NCI-H1105 (cell line): ENCODE measurements around the gene IKZF2.

ENCODE experiments used
- DNase-seq: peaks from one replicate; lab custom pipeline; 2025; lab: John Stamatoyannopoulos, UW

The IKZF2 gene

DNA sequence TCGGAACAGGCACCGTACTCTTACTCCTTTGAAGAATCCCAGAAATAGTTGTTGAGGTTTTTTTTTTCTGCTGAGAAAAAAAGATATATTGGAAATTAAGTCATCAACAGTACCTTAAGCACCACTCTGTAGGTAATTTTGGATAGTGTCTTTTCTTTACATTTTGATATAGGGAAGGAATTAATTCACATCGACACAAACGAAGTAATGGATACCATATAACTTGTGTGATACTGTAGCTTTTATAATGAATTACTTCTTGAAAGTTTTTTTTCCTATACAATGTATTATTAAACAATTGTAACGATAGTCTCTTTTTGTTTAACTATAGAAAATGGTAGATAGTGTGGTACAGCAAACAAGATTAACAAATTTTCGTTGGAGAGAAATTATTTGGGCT, 1.5 kb upstream of the IKZF2 start:
- no peak for DNase-seq

DNA sequence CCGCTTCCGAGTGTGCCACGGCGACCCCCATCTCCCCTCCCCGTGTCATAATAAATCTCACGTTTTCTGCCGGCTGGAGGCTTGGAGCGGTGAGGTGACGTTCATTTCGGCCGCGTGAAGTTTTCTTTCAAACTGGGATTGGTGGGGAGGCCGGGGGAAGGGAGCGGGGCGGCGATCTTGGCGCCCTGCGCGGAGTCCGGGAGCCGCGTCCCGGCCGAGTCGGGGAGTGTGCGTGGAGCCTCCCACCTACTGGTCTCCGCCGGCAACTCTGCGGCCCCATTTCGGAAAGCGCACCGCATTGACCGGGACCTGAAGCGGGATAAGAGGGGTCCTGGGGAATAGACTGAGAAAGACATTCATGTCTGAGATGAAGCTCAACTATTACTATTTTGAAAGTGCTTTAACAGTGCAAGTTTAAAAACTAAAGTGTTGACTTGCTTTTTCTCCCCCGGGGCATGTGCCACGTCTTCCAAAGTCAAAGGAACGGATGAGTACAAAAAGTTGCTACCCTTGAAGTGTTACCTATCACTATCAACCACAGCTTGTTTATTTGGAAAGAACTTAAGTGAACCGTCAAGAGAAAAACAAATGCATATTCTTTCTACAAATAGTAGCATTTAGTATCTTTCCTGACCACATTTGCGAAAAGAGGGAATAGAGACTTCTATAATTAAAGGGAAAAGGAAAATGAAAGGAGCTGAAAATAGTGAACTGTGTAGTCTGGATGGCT, 818 bp upstream of the IKZF2 start:
- peak; percentile 37 for DNase-seq

DNA sequence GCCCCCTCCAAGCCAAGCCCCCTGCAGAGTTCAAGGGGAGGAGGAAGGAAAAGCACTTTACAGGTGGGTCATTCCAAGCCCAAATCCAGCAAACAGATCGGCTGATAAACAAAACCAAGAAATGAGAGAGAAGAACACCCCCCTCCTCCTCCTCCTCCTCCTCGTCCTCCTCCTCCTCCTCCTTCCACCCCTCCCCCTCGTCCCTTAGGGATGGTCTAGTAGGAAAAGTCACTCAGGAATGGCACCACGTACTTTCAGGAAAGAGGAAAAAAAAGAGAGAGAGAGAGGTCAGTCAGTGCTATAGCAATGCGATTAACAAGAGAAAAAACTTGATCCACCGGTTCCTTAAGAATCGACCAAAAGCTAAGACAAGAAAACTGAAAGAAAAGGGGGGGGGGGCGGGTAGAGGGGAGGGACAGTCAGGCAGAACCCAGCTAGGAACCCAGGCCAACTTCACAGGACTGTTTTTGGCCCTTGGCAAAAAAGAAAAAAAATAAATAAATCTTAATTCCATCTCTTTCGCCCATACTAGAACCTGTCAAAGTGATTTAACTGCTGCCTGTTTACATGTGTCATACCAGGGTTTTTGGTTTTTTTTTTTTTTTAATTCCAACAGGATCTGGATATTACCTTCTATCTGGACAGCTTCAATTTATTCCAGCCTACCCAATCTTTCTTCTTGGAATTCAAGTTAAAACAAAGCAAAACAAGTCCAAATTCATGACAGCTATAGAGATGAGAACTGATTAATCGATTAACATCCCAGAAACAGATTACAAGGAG, 906 bp downstream of the IKZF2 start:
- no peak for DNase-seq

DNA sequence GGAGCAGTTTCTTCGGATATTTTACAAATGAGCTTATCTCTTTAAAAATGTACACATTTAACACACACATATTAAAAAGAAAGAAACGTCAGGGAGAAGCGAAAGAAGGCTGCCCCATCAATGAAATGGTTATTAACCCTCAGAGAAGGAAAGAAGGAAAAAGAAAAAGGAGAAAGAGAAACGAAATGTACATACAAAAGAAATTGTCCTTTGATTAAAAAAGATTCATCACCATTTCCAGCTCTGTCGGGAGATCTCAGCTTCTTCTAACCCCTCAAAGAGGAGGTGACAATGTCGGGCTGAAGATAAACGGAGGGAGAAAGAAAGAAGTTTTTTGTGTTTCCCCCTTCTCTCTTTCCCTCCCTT, 1.5 kb downstream of the IKZF2 start:
- DNase-seq: no peak

DNA sequence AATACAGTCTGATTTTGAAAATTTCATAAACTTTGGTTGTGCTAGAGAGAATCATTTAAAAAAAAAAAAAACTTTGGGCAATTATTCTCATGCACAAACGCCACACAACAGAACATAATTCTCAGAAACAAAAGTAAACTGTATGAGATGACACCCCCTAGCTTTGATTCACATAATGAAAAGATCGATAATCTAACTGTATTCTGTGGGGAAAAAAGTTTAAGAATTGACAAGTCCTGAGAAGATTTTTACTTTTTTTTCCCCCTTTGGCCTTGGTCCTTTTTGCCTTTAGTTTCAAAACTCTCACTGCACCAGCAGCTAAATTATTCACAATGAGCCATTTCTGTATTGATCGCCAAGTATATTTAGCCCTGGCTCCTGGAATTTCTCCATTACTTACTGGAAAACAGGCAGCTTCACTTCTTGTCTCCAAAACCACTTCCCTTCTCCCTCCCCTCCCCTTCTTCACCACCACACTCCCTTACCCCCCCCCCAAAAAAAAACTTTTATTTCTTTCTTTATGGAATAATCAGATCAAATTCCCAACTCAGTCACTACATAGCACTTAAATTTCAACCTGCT, 2.0 kb downstream of the IKZF2 start:
- no peak for DNase-seq

GRCh38 chr2:213148572-213149261, 2.7 kb downstream of the IKZF2 start:
- DNase-seq: no peak

GRCh38 chr2:213147538-213147937, 3.9 kb downstream of the IKZF2 start:
- DNase-seq: no peak

GRCh38 chr2:213145715-213146242, 5.6 kb downstream of the IKZF2 start:
- DNase-seq: peak; percentile 22

GRCh38 chr2:213137064-213137463, 14.3 kb downstream of the IKZF2 start:
- DNase-seq: no peak

DNA sequence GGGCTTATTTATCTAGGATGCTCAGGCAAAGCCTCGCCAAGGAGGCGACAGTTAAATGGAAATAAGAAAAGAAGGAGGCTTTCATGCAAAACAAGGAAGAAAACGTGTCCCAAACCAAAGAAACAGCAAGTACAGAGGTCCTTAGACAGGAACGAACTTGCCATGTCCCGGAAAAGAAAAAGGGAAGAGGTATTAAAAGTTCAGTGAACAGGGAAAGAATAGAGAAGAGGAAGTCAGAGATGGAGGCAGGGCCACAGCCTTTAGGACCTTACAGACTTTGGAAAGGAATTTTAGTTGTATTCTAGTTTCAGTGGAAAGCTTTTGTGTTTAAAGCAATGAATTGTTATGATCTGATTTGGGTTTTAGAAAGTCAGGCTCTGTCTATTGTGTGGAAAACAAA, 22.1 kb downstream of the IKZF2 start:
- no peak for DNase-seq

- no peak for DNase-seq
These were observed 25.6 kb downstream of the IKZF2 start for GRCh38 chr2:213125646-213126347.

DNA sequence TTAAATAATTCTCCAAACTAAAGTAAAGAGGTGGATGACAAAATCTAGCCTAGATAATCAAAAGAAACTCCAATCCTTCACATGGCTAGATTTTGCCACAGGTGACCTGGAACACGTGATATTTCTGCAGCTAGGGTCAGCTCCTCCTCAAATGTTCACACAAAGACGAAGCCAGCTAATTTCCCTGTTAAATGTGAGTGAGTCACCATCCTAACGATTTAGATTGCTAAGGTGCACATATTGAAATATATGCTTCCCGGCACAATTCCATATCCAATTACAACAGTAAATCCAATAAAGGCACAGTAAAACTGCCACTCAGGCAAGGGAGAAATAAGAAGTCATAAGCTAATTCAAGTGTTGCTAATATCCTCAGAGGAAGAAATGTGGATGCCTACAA, 28.7 kb downstream of the IKZF2 start:
- DNase-seq: no peak

DNA sequence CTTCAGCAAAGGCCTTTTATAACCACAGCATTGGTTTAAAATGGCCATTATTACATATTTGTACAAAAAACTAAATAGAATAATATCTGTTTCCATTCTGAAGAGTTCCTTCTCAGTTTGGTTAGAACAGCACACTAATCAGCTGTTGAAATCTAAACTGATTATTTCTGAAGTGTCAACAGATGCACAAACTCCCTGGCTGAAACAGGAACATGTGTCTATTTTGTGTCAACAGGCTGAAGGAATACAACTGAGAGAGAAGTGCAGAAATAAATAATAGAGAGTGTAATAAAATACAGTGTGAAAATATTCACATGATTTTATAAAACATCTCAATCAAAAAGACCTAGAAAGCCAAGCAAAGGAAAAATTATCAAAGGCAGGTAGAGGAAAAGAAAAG, 29.7 kb downstream of the IKZF2 start:
- DNase-seq: no peak

- no peak for DNase-seq
These were observed 32.2 kb downstream of the IKZF2 start for GRCh38 chr2:213119061-213119809.

- DNase-seq: no peak
These were observed 43.1 kb downstream of the IKZF2 start for GRCh38 chr2:213108308-213108707.

DNA sequence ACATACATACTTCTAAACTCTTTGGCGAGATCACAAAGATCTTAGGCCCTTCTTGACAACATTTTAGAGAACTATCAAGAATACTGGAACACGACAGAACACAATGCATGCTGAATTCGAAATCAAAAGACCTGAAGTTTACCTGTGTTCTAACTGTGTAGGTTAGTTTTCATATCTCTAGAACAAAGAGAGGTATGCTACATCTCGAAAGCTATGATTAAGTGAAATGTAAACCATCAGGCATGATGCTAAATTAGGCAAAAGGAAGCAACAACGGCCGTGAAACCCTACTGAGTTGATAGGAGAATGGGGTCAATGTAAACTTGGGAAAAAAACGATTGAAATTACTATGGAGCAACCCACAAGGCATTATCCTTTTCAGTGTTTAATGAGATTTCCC, 43.7 kb downstream of the IKZF2 start:
- DNase-seq: no peak

GRCh38 chr2:213105212-213105611, 46.2 kb downstream of the IKZF2 start:
- no peak for DNase-seq

- DNase-seq: no peak
These were observed 46.6 kb downstream of the IKZF2 start for GRCh38 chr2:213104903-213105202.

DNA sequence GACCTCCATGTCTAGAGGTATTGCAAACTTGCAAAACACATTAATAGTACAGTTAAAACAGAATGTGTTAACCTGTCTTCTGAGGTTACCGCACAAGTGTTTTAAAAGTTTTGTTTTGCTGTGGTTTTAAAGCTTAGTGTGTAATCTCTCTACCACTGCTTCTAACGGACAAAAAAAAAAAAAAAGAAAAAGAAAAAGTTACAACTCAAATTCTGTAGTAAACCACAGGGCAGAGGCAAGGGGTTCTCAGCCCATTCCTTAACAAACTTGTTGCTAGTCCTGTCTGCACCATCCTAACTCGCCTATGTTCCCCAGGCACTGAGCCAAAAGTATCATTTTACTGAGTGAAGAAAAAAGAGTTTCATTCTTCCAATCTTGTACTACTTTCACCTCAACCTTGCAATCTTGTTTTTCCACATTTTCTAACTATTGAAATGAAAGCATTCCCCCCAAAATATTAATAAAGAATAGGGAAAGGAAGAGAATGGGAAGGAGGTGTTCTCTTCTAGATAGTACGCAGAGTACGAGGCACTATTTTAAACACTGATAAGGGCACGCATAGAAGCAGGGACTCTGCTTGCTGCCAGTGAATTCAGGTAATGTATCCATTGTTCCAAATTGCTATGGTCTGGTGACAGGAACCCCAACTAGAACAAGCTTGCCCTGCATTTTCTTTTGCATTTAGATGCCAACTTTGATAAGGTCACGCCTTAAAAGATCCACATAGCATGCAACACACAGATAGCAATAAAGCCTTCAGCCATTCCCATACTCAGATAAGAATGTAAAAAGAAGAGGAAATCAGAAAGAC, 47.1 kb downstream of the IKZF2 start:
- DNase-seq: no peak

DNA sequence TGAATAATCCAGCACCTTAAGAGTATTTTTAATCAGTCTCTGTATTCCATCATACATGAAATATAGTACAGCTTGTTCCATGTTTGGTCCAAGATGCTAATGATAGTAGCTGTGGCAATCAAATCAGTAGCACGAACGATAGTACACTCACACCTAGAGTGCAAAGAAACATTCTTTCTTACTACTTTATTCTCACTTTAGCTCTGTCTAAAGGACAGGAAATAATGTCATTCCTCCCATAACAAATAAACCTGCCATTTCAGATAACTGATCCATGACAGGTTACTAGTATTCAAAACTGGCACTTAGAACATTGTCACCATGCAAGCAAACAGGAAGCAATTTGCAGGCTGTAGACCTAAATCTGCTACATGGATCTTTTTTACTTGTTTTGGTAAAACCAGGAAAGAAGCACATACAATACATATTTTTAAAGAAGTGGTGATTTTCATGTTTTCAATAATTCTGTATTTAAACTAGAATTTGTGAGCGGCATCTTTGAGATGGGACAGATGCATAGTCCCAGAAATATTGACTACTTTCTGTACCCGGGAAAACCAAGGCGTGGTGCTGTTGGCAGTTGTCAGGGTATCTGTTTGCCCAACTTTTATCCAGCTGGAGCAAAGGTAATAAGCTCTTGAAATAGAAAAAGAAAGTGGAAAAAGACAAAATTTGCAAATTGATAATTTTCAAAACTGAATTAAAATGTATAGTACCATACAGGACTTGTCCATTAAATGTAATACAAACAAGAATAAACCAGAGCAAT, 49.5 kb downstream of the IKZF2 start:
- DNase-seq: no peak
